ENCODE measurements around the gene RPS6KA2.

Gene RPS6KA2

DNA sequence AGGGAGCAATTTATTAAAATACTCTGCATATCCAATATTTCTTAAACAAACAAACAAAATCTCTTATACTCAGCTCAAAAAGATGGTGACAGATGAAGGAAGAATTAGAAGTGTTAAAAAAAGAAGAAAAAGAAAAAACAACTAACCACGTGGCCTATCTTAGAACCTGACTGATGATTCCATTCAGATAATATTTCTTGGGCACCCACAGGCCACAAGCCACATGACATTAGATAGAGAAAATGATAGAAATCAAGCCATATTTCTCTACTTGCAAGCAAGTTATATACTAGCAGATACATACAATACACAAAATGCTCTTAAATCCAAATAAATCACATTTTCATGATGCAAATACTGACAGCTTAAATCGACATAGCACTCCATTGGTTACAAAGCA, 26.1 kb downstream of the RPS6KA2 start:
- H3K27me3 ChIP-seq (ENCODE audit: control insufficient read depth, insufficient read depth, low read length): no peaks in the 10 kb centered on the region
- H3K9ac ChIP-seq (ENCODE audit: low read length): no peak overlapping the region
- H3K4me3 ChIP-seq (ENCODE audit: low read length): no peak overlapping the region
- no peak overlapping the region for H3K27ac ChIP-seq (ENCODE audit: low read depth, low read length)
- H3K36me3 ChIP-seq (ENCODE audit: control insufficient read depth, insufficient read depth, low read length): no peaks in the 10 kb centered on the region
- H3K4me1 ChIP-seq (ENCODE audit: control insufficient read depth, insufficient read depth, low read length): peaks cover 18% of the 10 kb centered on the region

DNA sequence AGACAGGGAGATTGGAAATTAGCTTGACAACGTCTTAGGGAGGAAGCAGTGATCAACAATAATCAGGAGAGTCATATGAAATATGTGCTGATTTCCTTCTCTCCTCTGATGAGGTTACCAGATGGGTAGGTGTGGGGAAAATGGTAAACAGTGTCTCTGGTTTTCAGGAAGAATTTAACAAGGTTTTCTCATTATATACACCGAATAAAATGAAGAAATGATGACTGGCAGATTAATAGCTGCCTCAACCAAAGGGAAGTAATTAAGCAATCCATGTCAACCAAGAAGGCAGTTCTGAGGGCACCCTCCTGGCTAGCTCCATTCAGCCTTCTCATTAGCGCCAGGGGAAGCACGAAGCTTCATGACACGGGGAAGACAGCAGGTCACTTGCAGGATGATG, 27.8 kb downstream of the RPS6KA2 start:
- H3K4me3 ChIP-seq (ENCODE audit: low read length): no peak overlapping the region
- no peak overlapping the region for H3K9ac ChIP-seq (ENCODE audit: low read length)
- H3K27ac ChIP-seq (ENCODE audit: low read depth, low read length): no peak overlapping the region
- no peaks in the 10 kb centered on the region for H3K27me3 ChIP-seq (ENCODE audit: control insufficient read depth, insufficient read depth, low read length)
- peaks cover 19% of the 10 kb centered on the region for H3K4me1 ChIP-seq (ENCODE audit: control insufficient read depth, insufficient read depth, low read length)
- H3K36me3 ChIP-seq (ENCODE audit: control insufficient read depth, insufficient read depth, low read length): no peaks in the 10 kb centered on the region

DNA sequence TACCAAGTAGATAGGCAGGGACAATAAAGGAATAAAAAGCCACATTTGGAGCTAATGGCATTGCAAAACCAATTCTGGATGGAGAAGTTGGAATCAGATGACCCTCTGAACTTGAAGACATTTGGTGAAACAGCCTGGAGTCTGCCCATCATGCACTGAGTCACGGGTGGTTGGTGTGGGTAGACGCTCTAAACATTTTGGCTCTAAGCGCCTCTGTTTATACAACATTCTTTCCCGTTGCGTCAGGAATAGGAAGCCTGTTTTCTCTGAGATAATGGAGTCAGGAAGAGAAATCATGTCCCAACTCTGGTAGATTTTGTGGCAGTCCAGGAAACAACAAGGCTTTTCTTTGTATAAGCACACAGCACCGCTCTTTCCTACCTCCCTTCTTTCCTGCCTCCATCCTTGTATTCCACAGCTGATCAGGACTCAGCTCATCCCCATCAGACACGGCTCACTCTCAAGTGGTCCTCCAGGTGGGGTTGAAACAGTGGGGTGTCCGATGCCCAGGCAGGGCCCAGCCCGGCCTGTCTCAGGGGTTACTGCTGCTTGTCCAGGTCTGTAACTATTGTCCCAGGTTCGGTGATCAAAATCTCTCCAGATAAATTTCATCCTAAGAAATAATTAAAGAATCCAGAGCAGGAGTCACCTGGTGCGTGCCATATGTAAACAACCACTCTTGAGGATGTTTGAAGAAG, 28.5 kb downstream of the RPS6KA2 start:
- H3K4me1 ChIP-seq (ENCODE audit: control insufficient read depth, insufficient read depth, low read length): peaks cover 19% of the 10 kb centered on the region
- H3K36me3 ChIP-seq (ENCODE audit: control insufficient read depth, insufficient read depth, low read length): no peaks in the 10 kb centered on the region
- H3K4me3 ChIP-seq (ENCODE audit: low read length): no peak overlapping the region
- no peak overlapping the region for H3K9ac ChIP-seq (ENCODE audit: low read length)
- no peaks in the 10 kb centered on the region for H3K27me3 ChIP-seq (ENCODE audit: control insufficient read depth, insufficient read depth, low read length)
- H3K27ac ChIP-seq (ENCODE audit: low read depth, low read length): peak overlapping the region; percentile 70

DNA sequence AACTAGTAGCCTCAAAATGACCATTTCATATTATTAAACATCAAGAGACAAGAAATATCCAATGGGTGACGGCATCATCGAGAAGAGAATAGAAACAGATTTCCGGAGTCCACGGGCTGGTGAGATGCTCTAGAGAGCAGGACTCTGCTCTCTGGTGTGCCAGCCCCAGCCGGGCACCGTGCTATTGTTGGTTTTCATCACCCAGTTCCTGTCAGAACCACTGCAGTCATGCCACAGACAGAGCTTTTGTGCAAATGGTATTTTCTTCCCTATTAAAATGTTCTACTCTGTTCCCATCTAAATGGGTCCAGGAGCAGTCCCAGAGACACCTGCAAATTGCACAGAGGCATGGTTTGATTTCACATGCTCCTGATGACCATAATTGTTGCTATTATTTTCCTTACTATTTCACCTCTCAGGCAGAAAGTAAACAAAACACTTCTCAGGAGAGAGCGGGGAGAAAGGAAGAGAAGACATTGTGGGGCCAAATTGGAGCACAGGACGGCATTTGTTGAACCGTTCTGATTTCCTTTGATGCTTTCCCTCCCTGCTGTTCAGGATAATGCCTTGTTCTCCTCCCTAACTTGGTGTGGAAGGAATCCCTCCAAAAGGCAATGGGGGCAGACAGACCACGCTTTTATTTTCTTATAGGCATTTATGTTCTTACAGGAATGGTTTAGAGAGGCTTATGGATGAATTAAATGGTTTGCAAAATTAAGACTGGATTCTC, 29.2 kb downstream of the RPS6KA2 start:
- no peaks in the 10 kb centered on the region for H3K27me3 ChIP-seq (ENCODE audit: control insufficient read depth, insufficient read depth, low read length)
- H3K27ac ChIP-seq (ENCODE audit: low read depth, low read length): no peak overlapping the region
- H3K4me1 ChIP-seq (ENCODE audit: control insufficient read depth, insufficient read depth, low read length): peaks cover 17% of the 10 kb centered on the region
- H3K4me3 ChIP-seq (ENCODE audit: low read length): no peak overlapping the region
- no peak overlapping the region for H3K9ac ChIP-seq (ENCODE audit: low read length)
- no peaks in the 10 kb centered on the region for H3K36me3 ChIP-seq (ENCODE audit: control insufficient read depth, insufficient read depth, low read length)

DNA sequence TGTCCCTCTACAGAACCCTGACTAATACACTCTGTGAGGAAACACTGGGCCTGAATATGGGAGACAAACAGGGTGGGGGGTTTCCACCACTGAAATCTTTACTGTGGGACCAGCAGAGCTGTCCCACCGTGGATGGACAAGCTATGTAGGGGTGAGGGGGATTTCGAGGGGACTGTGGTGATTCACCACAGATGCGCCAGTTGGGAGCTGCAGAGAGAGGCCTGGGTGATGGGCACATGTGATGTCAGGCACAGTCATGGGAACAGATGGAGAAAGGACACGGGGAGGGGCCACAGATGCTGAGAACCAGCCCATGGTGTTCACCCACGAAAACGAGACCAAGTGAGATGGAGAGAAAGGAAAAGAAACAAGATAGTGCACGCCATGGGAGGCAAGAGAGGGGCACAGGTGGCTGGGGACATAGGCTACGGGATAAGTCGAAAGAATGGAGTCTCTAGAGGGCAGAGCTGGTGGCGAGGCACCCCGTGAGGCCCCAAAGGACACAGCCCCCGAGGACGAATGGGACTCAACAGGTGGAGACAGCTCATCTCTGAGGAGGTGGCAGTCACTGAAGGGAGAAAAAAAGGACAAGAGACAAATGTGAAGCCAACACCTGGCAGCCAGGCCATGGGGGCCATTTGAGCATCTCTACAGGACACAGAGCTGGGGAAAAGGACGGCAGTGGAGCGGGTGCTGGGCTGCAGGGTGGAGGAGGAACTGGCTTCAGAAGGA, 30.1 kb downstream of the RPS6KA2 start:
- Histone ChIP-seq H3K4me1 (ENCODE audit: control insufficient read depth, insufficient read depth, low read length) (peaks cover 17% of the 10 kb centered on the region), H3K9ac (ENCODE audit: low read length) (no peak overlapping the region), H3K36me3 (ENCODE audit: control insufficient read depth, insufficient read depth, low read length) (no peaks in the 10 kb centered on the region), H3K4me3 (ENCODE audit: low read length) (no peak overlapping the region), H3K27ac (ENCODE audit: low read depth, low read length) (no peak overlapping the region), H3K27me3 (ENCODE audit: control insufficient read depth, insufficient read depth, low read length) (no peaks in the 10 kb centered on the region)

DNA sequence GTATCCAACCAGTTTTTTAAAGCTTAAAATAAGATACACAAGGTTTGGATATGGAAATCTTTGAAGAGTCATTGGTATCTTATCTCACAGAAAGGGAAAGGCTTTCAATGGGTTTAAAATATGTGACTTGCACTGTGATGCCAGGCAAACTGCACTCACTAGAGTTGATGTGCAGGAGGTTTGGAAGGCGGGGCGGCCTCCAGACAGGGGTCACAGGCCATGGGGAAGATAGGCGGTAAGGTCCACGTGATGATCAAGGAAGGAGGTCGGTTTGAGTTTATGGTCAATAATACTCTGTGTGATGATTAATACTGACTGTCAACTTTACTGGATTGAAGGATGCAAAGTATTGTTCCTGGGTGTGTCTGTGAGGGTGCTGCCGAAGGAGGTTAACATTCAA, 31.1 kb downstream of the RPS6KA2 start:
- Histone ChIP-seq H3K27me3 (ENCODE audit: control insufficient read depth, insufficient read depth, low read length) (no peaks in the 10 kb centered on the region), H3K9ac (ENCODE audit: low read length) (no peak overlapping the region), H3K4me3 (ENCODE audit: low read length) (no peak overlapping the region), H3K4me1 (ENCODE audit: control insufficient read depth, insufficient read depth, low read length) (peaks cover 17% of the 10 kb centered on the region), H3K27ac (ENCODE audit: low read depth, low read length) (peak overlapping the region; percentile 22), H3K36me3 (ENCODE audit: control insufficient read depth, insufficient read depth, low read length) (no peaks in the 10 kb centered on the region)

DNA sequence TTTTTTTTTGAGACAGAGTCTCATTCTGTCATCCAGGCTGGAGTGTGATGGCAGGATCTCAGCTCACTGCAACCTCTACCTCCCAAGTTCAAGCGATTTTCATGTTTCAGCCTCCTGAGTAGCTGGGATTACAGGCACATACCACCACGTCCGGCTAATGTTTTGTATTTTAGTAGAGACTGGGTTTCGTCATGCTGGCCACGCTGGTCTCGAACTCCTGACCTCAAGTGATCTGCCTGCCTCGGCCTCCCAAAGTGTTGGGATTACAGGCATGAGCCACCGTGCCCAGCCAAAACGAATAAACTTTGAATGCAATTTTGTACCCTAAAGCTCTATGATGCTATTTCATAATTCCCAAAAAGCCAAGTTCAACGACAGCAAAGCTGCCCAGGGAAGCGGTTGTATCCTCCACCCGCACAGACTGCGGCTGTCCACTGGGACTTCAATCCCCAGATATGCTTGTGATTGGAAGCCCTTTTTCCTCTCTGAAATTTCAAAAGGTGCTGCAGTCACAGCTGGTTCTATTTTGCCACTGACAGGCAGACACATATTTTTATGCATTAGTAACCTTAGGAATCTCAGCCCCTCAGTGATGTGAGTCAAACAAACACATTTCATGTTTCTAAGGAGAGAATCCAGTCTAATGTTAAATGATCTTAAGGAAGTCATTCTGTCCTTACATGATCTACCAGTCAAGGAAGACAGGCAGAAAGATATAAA, 31.8 kb downstream of the RPS6KA2 start:
- Histone ChIP-seq H3K27ac (ENCODE audit: low read depth, low read length) (peak overlapping the region; percentile 56), H3K4me1 (ENCODE audit: control insufficient read depth, insufficient read depth, low read length) (peaks cover 17% of the 10 kb centered on the region), H3K4me3 (ENCODE audit: low read length) (no peak overlapping the region), H3K9ac (ENCODE audit: low read length) (no peak overlapping the region), H3K36me3 (ENCODE audit: control insufficient read depth, insufficient read depth, low read length) (no peaks in the 10 kb centered on the region), H3K27me3 (ENCODE audit: control insufficient read depth, insufficient read depth, low read length) (no peaks in the 10 kb centered on the region)

DNA sequence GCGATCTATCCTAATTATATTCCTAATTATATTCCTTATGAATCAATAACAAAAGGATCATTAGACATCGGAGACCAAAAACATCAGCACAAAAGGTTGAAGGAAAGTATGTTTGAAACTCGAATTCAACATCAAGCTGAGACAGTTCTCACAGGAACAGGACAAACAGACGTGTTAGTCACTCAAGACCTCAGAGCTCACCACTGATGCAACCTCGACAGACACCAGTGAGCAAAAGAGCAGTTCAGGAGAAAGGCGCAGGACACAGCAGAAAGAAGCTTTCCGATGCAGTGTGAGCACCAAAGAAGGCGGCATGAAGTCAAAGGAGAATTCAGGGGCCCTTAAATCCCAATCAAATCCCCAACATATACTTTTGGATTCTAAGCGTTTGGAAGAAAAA, 34.2 kb downstream of the RPS6KA2 start:
- Histone ChIP-seq H3K27ac (ENCODE audit: low read depth, low read length) (no peak overlapping the region), H3K4me1 (ENCODE audit: control insufficient read depth, insufficient read depth, low read length) (peaks cover 9% of the 10 kb centered on the region), H3K27me3 (ENCODE audit: control insufficient read depth, insufficient read depth, low read length) (no peaks in the 10 kb centered on the region), H3K36me3 (ENCODE audit: control insufficient read depth, insufficient read depth, low read length) (no peaks in the 10 kb centered on the region), H3K9ac (ENCODE audit: low read length) (no peak overlapping the region), H3K4me3 (ENCODE audit: low read length) (no peak overlapping the region)

DNA sequence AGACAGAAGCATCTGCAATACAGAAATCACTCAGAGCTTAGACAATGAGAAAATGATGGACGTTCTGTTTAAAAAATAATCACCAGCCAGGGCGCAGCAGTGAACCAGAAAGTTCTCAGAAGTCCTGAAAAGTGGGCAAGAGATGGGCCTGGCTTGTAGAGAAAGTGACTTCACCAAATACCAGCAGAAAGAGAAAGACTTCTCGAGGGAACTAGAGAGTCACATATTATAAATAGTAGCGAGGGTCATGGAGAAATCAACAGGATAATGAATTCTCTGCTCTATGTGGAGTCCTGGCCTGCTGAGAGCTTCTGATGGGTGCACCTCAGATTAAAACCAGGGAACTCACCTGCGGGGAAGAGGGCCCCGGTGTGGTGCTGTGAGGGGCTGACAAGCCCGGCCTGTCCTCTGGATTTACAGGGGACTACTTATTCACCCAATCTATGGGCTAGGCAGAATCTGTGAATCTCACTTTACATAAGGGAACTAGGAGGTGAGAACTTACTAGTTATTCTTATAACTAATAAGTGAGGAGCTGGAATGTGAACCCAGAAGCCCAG, 35.0 kb downstream of the RPS6KA2 start:
- peaks cover 5% of the 10 kb centered on the region for H3K4me1 ChIP-seq (ENCODE audit: control insufficient read depth, insufficient read depth, low read length)
- H3K27ac ChIP-seq (ENCODE audit: low read depth, low read length): no peak overlapping the region
- H3K27me3 ChIP-seq (ENCODE audit: control insufficient read depth, insufficient read depth, low read length): no peaks in the 10 kb centered on the region
- no peaks in the 10 kb centered on the region for H3K36me3 ChIP-seq (ENCODE audit: control insufficient read depth, insufficient read depth, low read length)
- H3K9ac ChIP-seq (ENCODE audit: low read length): no peak overlapping the region
- no peak overlapping the region for H3K4me3 ChIP-seq (ENCODE audit: low read length)

DNA sequence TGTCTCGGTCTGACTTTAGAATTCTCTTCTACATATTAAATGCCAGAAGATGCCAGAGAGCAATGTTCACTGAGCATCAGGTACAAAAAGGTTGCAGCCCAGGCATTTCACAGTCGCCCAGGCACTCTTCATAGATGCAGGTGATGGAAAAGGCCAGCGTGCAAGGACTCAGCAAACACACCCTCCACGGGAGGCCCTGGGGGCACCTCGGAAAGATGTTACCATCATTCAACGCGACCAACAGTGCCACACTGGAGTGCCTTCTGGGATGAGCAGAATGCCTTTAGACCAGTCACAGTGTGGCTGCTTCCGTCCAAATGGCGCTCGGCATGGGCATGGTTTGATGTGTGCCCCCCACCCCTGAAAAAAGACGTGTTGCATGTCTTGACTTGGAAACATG, 36.0 kb downstream of the RPS6KA2 start:
- H3K27me3 ChIP-seq (ENCODE audit: control insufficient read depth, insufficient read depth, low read length): no peaks in the 10 kb centered on the region
- H3K9ac ChIP-seq (ENCODE audit: low read length): no peak overlapping the region
- no peak overlapping the region for H3K4me3 ChIP-seq (ENCODE audit: low read length)
- H3K27ac ChIP-seq (ENCODE audit: low read depth, low read length): no peak overlapping the region
- peaks cover 4% of the 10 kb centered on the region for H3K4me1 ChIP-seq (ENCODE audit: control insufficient read depth, insufficient read depth, low read length)
- H3K36me3 ChIP-seq (ENCODE audit: control insufficient read depth, insufficient read depth, low read length): no peaks in the 10 kb centered on the region

DNA sequence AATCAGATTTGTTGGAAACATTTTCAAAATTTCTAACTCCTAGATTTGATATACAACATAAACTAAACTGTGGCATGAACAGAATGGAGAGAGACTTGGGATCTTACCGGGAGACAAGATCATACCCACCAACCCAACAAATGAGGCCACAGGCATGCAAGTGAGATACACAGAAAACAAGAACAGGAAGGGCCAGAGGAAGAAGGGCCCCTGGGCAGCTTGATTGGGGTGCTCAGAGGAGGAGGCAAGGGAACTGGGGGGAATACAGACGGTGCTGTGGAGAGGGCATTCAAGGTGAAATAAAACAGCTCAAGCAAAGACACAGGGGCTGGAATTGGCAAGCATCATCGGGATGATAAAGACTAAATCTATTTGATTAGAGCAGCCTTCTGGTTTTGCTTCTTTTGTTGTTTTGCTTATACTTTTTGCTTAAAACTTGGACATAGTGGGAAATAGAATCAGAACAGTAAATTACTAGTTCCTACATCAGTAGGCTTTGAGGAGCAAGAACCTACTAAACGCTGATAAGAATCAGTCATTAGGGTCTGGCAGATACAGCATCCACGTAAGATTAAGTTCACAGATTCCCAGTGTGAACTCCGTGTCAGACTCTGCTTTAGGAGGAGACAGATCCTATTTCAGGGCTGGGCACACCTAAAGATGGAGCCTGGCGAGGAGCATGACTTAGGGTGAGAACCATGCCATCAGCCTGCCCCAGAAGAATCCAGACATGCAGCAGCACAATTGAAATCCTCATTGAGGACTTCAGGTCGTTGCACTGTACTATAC, 37.1 kb downstream of the RPS6KA2 start:
- Histone ChIP-seq H3K9ac (ENCODE audit: low read length) (no peak overlapping the region), H3K4me3 (ENCODE audit: low read length) (no peak overlapping the region), H3K27me3 (ENCODE audit: control insufficient read depth, insufficient read depth, low read length) (no peaks in the 10 kb centered on the region), H3K36me3 (ENCODE audit: control insufficient read depth, insufficient read depth, low read length) (no peaks in the 10 kb centered on the region), H3K4me1 (ENCODE audit: control insufficient read depth, insufficient read depth, low read length) (peaks cover 2% of the 10 kb centered on the region), H3K27ac (ENCODE audit: low read depth, low read length) (no peak overlapping the region)
